Measurements from ENCODE around the gene C10orf90.

DNA sequence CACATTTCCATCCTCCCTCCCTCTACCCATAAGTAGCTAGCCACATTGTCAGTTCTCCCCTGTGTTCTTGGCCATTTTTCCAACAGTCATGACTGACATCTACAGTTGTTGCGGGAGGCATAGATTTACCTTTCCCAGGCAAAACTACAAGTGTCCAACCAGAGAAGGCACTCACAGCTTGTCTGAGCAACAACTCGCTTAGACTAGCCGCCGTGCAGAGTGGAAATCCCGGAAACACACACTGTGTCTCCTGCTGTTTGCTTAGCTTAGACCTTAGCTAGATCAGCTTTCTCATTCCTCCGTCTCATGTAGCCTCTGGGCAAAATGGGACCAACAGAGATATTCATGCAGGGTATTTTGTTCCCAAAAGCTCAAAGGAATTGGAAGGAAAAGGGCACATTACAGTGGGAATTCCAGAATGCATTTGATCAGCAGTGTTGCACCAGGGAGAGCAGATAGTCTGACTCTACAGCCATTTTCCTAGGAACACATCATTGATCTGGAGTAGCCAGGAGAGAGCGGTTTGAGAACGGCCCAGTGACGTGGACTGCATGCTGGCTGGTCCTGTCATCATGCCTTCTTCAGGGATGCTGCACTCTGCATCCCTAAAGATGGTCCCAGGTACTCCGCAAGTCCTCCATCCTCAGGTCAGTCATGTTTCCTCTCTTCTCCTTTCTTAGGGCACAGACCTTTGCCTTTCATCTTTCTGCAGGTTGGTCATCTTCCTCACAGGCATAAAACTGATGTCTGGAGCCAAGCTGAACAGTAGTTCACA lies 89.4 kb downstream of the C10orf90 start:
- TF ChIP-seq EZH2 (IDR thresholded peaks at IDR 0.05): no peak
- TF ChIP-seq, protein P1, sequence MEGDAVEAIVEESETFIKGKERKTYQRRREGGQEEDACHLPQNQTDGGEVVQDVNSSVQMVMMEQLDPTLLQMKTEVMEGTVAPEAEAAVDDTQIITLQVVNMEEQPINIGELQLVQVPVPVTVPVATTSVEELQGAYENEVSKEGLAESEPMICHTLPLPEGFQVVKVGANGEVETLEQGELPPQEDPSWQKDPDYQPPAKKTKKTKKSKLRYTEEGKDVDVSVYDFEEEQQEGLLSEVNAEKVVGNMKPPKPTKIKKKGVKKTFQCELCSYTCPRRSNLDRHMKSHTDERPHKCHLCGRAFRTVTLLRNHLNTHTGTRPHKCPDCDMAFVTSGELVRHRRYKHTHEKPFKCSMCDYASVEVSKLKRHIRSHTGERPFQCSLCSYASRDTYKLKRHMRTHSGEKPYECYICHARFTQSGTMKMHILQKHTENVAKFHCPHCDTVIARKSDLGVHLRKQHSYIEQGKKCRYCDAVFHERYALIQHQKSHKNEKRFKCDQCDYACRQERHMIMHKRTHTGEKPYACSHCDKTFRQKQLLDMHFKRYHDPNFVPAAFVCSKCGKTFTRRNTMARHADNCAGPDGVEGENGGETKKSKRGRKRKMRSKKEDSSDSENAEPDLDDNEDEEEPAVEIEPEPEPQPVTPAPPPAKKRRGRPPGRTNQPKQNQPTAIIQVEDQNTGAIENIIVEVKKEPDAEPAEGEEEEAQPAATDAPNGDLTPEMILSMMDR (IDR thresholded peaks at IDR 0.05): no peak

Measured in neural progenitor cell (in vitro differentiated cells).